Stimulated activated memory B cell treated with anti-CD40 and anti-IgM and Interleukin-4, amounts not matched to agents 10 μg/mL and 1 μg/mL and 100 μg/mL, for 72 hours (primary cell): Measurements from ENCODE around the gene PREPL.
"Not testable (repeated sequence)": the region's sequence is repeated elsewhere in the genome, so short reads cannot be mapped to it uniquely, and the experiment has no call there.

ENCODE experiments used
- ATAC-seq: fragments of 150-1000 bp; cut with Tn5 transposase; 2 replicates; pipeline ENCODE4 v1.10.0; 2021
- H3K27ac Mint-ChIP-seq: one replicate; pipeline ENCODE4 v1.8.0; 2022; ENCODE audit warnings: mild to moderate bottlenecking, mixed read lengths
- H3K27me3 Mint-ChIP-seq: one replicate; pipeline ENCODE4 v1.8.0; 2022; ENCODE audit warnings: mixed read lengths
- H3K36me3 Mint-ChIP-seq: one replicate; pipeline ENCODE4 v1.8.0; 2022; ENCODE audit warnings: mixed read lengths
- H3K4me1 Mint-ChIP-seq: one replicate; pipeline ENCODE4 v1.8.0; 2022; ENCODE audit warnings: mixed read lengths
- H3K4me3 Mint-ChIP-seq: one replicate; pipeline ENCODE4 v1.8.0; 2022; ENCODE audit warnings: mild to moderate bottlenecking, moderate library complexity, mixed read lengths
- H3K9me3 Mint-ChIP-seq: one replicate; pipeline ENCODE4 v1.8.0; 2022; ENCODE audit warnings: mixed read lengths

Gene PREPL

GRCh38 chr2:44325897-44326296 lies 35.4 kb downstream of the PREPL start:
- H3K9me3 Mint-ChIP-seq: no peaks in the 10 kb centered on the region
- no peaks in the 10 kb centered on the region for H3K4me1 Mint-ChIP-seq
- H3K36me3 Mint-ChIP-seq: peaks cover 68% of the 10 kb centered on the region
- ATAC-seq: no peak
- H3K27me3 Mint-ChIP-seq: no peaks in the 10 kb centered on the region
- no peak overlapping the region for H3K4me3 Mint-ChIP-seq
- H3K27ac Mint-ChIP-seq: no peak overlapping the region

- Mint-ChIP-seq H3K9me3 (no peaks in the 10 kb centered on the region), H3K4me3 (no peak overlapping the region), H3K27me3 (no peaks in the 10 kb centered on the region), H3K36me3 (peaks cover 67% of the 10 kb centered on the region), H3K27ac (no peak overlapping the region), H3K4me1 (no peaks in the 10 kb centered on the region)
- ATAC-seq: no peak
These were observed 36.3 kb downstream of the PREPL start for GRCh38 chr2:44324971-44325426.

GRCh38 chr2:44321360-44321759 lies 39.9 kb downstream of the PREPL start:
- Mint-ChIP-seq H3K9me3 (no peaks in the 10 kb centered on the region), H3K4me1 (no peaks in the 10 kb centered on the region), H3K36me3 (peaks cover 58% of the 10 kb centered on the region), H3K4me3 (no peak overlapping the region), H3K27me3 (no peaks in the 10 kb centered on the region), H3K27ac (no peak overlapping the region)
- ATAC-seq: no peak

GRCh38 chr2:44320832-44321231 lies 40.5 kb downstream of the PREPL start:
- no peaks in the 10 kb centered on the region for H3K4me1 Mint-ChIP-seq
- no peak overlapping the region for H3K27ac Mint-ChIP-seq
- no peak for ATAC-seq
- peaks cover 58% of the 10 kb centered on the region for H3K36me3 Mint-ChIP-seq
- no peak overlapping the region for H3K4me3 Mint-ChIP-seq
- no peaks in the 10 kb centered on the region for H3K27me3 Mint-ChIP-seq
- no peaks in the 10 kb centered on the region for H3K9me3 Mint-ChIP-seq

- Mint-ChIP-seq H3K4me1 (no peaks in the 10 kb centered on the region), H3K27me3 (no peaks in the 10 kb centered on the region), H3K27ac (no peak overlapping the region), H3K4me3 (no peak overlapping the region), H3K36me3 (peaks cover 72% of the 10 kb centered on the region), H3K9me3 (peaks cover 13% of the 10 kb centered on the region)
- no peak for ATAC-seq
These were observed 45.3 kb downstream of the PREPL start for GRCh38 chr2:44315945-44316344.

- no peak for ATAC-seq
- Mint-ChIP-seq H3K27ac (no peak overlapping the region), H3K4me1 (no peaks in the 10 kb centered on the region), H3K4me3 (no peak overlapping the region), H3K36me3 (peaks cover 65% of the 10 kb centered on the region), H3K9me3 (peaks cover 17% of the 10 kb centered on the region), H3K27me3 (no peaks in the 10 kb centered on the region)
These were observed 46.9 kb downstream of the PREPL start for GRCh38 chr2:44314362-44314761.

GRCh38 chr2:44310287-44310686 lies 51.0 kb downstream of the PREPL start:
- Mint-ChIP-seq H3K4me1 (no peaks in the 10 kb centered on the region), H3K9me3 (peaks cover 22% of the 10 kb centered on the region), H3K4me3 (no peak overlapping the region), H3K27me3 (no peaks in the 10 kb centered on the region), H3K36me3 (peaks cover 41% of the 10 kb centered on the region), H3K27ac (no peak overlapping the region)
- ATAC-seq: no peak

- no peak overlapping the region for H3K27ac Mint-ChIP-seq
- peaks cover 11% of the 10 kb centered on the region for H3K9me3 Mint-ChIP-seq
- no peaks in the 10 kb centered on the region for H3K4me1 Mint-ChIP-seq
- no peak overlapping the region for H3K4me3 Mint-ChIP-seq
- H3K27me3 Mint-ChIP-seq: no peaks in the 10 kb centered on the region
- no peaks in the 10 kb centered on the region for H3K36me3 Mint-ChIP-seq
- ATAC-seq: no peak
These were observed 55.4 kb downstream of the PREPL start for GRCh38 chr2:44305882-44306281.

GRCh38 chr2:44304258-44304657 lies 57.0 kb downstream of the PREPL start:
- H3K9me3 Mint-ChIP-seq: peaks cover 6% of the 10 kb centered on the region
- H3K4me3 Mint-ChIP-seq: no peak overlapping the region
- H3K27me3 Mint-ChIP-seq: no peaks in the 10 kb centered on the region
- no peaks in the 10 kb centered on the region for H3K36me3 Mint-ChIP-seq
- H3K27ac Mint-ChIP-seq: no peak overlapping the region
- H3K4me1 Mint-ChIP-seq: no peaks in the 10 kb centered on the region
- ATAC-seq: no peak

GRCh38 chr2:44303766-44304165 lies 57.5 kb downstream of the PREPL start:
- not testable (repeated sequence) for H3K27me3 Mint-ChIP-seq, H3K4me1 Mint-ChIP-seq, ATAC-seq, H3K27ac Mint-ChIP-seq, H3K36me3 Mint-ChIP-seq, H3K4me3 Mint-ChIP-seq, H3K9me3 Mint-ChIP-seq

- no peak for ATAC-seq
- H3K27me3 Mint-ChIP-seq: no peaks in the 10 kb centered on the region
- H3K27ac Mint-ChIP-seq: no peak overlapping the region
- peaks cover 2% of the 10 kb centered on the region for H3K9me3 Mint-ChIP-seq
- no peak overlapping the region for H3K4me3 Mint-ChIP-seq
- H3K36me3 Mint-ChIP-seq: no peaks in the 10 kb centered on the region
- no peaks in the 10 kb centered on the region for H3K4me1 Mint-ChIP-seq
These were observed 60.2 kb downstream of the PREPL start for GRCh38 chr2:44301111-44301510.

GRCh38 chr2:44299635-44300034 lies 61.7 kb downstream of the PREPL start:
- Mint-ChIP-seq H3K27me3 (no peaks in the 10 kb centered on the region), H3K4me1 (no peaks in the 10 kb centered on the region), H3K9me3 (peaks cover 2% of the 10 kb centered on the region), H3K36me3 (no peaks in the 10 kb centered on the region), H3K27ac (no peak overlapping the region), H3K4me3 (no peak overlapping the region)
- no peak for ATAC-seq

GRCh38 chr2:44297431-44297830 lies 63.9 kb downstream of the PREPL start:
- no peaks in the 10 kb centered on the region for H3K36me3 Mint-ChIP-seq
- H3K4me3 Mint-ChIP-seq: no peak overlapping the region
- no peaks in the 10 kb centered on the region for H3K9me3 Mint-ChIP-seq
- no peak for ATAC-seq
- peaks cover 9% of the 10 kb centered on the region for H3K27me3 Mint-ChIP-seq
- H3K4me1 Mint-ChIP-seq: no peaks in the 10 kb centered on the region
- H3K27ac Mint-ChIP-seq: no peak overlapping the region

GRCh38 chr2:44296653-44297052 lies 64.6 kb downstream of the PREPL start:
- H3K4me1 Mint-ChIP-seq: no peaks in the 10 kb centered on the region
- peaks cover 14% of the 10 kb centered on the region for H3K27me3 Mint-ChIP-seq
- no peak for ATAC-seq
- H3K9me3 Mint-ChIP-seq: no peaks in the 10 kb centered on the region
- no peaks in the 10 kb centered on the region for H3K36me3 Mint-ChIP-seq
- H3K4me3 Mint-ChIP-seq: no peak overlapping the region
- no peak overlapping the region for H3K27ac Mint-ChIP-seq

GRCh38 chr2:44295633-44296359 lies 65.5 kb downstream of the PREPL start:
- H3K4me1 Mint-ChIP-seq: no peaks in the 10 kb centered on the region
- no peaks in the 10 kb centered on the region for H3K9me3 Mint-ChIP-seq
- ATAC-seq: no peak
- H3K4me3 Mint-ChIP-seq: no peak overlapping the region
- H3K36me3 Mint-ChIP-seq: no peaks in the 10 kb centered on the region
- H3K27me3 Mint-ChIP-seq: peaks cover 14% of the 10 kb centered on the region
- no peak overlapping the region for H3K27ac Mint-ChIP-seq

GRCh38 chr2:44295113-44295512 lies 66.2 kb downstream of the PREPL start:
- Mint-ChIP-seq H3K4me3 (no peak overlapping the region), H3K36me3 (no peaks in the 10 kb centered on the region), H3K9me3 (no peaks in the 10 kb centered on the region), H3K27ac (no peak overlapping the region), H3K27me3 (peaks cover 14% of the 10 kb centered on the region), H3K4me1 (no peaks in the 10 kb centered on the region)
- ATAC-seq: no peak
